NCI-H2081 treated with DMSO at 0.1 percent for 48 hours (cell line): Measurements from ENCODE around the gene PCNT.
"Not testable (repeated sequence)": the region's sequence is repeated elsewhere in the genome, so short reads cannot be mapped to it uniquely, and the experiment has no call there.

ENCODE experiments used
- DNase-seq: peaks from one replicate; lab custom pipeline; 2025; lab: John Stamatoyannopoulos, UW

Gene PCNT

DNA sequence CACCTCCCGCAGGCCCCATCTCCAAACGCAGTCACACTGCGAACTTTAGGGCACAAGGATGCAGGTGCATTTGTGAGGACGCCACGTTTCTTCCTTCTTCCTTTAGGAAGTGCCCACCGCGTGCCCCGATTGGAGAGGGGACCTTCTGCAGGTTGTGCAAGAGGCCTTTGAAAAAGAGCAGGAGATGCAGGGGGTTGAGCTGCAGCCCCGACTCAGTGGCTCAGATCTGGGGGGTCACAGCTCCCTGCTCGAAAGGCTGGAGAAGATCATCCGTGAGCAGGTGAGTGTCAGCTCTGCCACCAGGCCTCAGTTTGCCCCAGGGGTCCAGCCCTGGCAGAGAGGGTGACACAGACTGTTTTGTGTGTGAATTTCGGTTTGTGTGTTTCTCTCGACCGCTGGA lies 103.6 kb downstream of the PCNT start:
- DNase-seq: no peak

DNA sequence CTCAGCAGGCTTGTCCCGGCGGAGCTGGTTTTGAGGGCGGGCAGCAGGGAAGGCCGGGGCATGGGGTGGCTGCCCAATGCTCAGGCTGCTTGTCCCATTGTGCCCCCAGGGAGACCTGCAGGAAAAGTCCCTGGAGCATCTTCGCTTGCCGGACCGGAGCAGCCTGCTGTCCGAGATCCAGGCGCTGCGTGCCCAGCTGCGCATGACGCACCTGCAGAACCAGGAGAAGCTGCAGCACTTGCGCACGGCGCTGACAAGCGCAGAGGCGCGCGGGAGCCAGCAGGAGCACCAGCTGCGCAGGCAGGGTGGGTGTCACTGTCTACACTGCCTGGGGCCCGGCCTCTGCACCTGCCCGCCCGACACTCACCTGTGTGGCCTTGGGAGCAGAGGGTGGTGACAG lies 104.3 kb downstream of the PCNT start:
- no peak for DNase-seq

DNA sequence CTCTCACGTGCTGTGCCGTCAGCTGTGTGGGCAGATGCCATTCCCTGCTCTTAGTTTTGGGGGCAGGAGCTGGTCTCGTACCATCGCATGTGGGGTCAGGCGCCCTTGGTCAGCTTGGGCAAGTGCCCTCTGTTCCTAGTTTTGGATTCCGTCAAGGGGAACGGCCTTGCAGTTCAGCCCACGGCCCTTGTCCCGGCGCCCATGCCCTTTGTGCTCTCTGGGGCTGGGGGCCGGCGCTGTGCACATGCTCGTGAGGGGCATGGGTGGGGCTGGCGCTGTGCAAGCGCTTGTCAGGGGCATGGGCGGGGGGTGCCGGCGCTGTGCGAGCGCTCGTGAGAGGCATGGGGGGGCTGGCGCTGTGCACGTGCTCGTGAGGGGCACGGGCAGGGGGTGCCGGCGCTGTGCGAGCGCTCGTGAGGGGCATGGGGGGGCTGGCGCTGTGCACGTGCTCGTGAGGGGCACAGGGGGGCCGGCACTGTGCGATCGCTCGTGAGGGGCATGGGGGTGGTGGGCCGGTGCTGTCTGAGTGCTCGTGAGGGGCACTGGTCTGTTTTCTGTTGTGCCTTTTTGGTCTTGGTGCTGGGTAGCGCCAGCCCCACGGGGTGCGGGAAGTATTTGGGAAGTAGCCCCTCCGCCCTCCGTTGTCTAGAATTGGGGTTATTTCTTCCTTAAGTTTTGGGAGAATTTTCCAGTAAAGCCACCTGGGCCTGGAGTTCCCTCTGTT lies 105.2 kb downstream of the PCNT start:
- no peak for DNase-seq

DNA sequence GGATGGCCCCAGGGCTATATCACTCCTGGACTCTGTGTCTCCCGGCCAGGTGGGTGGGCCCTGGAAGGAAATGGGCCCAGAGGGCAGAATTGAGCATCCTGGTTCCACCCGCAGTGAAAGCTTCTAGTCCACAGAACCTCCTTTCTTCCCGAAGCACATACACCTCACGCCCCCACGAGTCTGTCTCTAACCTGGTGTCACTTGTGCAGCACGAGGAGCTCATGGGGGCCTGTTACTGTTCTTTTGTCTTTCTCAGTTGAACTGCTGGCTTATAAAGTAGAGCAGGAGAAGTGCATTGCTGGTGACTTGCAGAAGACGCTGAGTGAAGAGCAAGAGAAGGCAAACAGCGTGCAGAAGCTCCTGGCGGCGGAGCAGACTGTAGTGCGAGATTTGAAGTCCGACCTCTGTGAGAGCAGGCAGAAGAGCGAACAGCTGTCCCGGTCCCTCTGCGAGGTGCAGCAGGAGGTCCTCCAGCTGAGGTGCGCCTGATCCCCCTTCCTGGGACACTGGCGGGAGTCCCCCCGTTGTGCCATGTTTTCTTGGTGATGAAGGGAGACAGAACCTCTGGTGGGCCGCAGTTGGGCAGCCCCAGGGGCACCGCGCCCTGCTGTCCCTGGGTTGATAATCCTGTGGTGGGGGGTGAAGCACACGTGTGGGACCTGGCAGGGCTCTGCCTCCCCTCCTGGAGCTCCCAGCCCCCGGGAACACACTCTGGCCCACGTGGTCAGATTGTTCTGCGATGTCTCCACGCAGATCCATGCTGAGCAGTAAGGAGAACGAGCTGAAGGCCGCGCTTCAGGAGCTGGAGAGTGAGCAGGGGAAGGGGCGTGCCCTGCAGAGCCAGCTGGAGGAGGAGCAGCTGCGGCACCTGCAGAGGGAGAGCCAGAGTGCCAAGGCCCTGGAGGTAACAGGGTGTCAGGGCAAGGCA lies 106.1 kb downstream of the PCNT start:
- DNase-seq: no peak

DNA sequence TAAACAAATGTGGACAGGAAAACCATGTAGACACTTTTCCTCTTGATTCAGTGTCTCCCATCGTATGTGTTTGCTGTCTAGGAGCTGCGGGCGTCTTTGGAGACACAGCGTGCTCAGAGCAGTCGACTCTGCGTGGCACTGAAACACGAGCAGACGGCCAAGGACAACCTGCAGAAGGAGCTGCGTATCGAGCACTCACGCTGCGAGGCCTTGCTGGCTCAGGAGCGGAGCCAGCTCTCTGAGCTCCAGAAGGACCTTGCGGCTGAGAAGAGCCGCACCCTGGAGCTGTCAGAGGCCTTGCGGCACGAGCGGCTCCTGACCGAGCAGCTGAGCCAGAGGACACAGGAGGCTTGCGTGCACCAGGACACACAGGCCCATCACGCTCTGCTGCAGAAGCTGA lies 107.5 kb downstream of the PCNT start:
- no peak for DNase-seq

DNA sequence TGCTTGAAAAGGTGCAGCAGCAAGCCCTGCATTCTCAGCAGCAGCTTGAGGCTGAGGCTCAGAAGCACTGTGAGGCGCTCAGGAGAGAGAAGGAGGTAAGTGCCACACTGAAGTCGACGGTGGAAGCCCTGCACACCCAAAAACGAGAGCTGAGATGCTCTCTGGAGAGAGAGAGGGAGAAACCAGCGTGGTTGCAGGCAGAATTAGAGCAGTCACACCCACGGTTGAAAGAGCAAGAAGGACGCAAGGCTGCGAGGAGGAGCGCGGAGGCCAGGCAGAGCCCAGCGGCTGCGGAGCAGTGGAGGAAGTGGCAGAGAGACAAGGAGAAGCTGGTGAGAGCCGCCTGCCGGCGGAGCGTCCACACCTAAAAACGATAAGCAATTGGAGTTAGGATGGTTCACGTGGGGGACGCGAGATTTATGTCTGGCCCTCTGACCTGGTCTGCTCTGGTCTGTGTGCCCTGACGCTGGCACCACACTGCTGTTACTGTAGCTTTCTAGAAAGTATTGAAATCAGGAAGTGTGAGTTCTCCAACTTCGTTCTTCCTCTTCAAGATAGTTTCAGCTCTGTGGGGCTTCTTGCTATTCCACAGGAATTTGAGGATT lies 108.0 kb downstream of the PCNT start:
- no peak for DNase-seq

DNA sequence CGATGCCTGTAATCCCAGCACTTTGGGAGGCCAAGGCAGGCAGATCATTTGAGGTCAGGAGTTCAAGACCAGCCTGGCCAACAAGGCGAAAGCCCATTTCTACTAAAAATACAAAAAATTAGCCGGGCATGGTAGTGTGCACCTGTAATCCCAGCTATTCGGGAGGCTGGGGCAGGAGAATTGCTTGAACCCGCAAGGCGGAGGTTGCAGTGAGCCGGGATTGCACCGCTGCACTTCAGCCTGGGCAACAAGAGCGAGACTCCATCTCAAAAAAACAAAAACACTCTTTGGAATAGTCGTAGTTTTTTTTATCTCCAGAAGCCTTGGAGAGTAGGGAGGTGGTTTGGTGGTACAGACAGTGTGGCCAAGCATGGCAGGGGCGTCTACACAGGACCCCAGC lies 109.2 kb downstream of the PCNT start:
- DNase-seq: not testable (repeated sequence)

DNA sequence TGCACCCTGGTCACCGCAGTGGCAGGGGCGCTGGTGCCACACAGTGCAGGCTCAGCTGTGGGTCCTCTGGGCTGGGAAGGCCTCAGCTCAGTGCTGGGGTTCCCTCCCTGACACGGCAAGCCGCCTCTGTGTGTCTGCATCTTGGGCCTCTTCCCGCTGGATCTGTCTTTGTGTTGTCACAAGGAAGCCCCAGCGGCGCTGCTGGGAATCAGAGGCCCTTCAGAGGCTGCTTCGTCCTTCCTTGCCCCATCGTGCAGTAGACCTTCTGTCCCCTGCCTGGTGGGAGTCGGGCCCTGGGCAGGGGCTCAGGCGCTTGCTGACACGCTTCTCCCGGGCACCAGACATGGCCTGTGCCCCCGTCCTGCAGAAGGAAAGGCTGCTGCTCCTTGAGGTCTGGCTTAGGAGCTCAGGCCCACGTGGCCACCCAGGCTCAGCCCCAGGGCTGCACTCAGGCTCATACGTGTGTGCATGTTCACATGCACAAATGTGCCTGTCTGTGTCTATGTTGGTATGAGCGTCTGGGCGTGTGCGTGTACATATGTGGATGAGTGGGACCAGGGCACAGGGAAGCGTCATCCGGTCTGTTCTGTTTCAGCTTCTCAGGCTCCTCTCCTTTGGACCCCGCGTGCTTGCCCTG lies 110.5 kb downstream of the PCNT start:
- DNase-seq: no peak

DNA sequence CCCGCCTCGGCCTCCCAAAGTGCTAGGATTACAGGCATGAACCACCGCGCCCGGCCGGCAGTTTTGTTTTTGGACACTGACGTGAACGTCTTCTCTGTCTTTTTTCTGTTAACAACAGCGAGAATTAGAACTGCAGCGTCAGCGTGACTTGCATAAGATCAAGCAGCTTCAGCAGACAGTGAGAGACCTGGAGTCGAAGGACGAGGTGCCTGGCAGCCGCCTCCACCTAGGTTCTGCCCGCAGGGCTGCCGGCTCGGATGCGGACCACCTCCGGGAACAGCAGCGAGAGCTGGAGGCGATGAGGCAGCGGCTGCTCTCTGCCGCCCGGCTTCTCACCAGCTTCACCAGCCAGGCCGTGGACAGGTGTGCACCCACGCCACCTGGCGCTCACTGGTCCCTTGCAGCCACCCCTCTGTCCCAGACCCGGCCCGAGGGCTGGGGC lies 111.9 kb downstream of the PCNT start:
- DNase-seq: no peak

DNA sequence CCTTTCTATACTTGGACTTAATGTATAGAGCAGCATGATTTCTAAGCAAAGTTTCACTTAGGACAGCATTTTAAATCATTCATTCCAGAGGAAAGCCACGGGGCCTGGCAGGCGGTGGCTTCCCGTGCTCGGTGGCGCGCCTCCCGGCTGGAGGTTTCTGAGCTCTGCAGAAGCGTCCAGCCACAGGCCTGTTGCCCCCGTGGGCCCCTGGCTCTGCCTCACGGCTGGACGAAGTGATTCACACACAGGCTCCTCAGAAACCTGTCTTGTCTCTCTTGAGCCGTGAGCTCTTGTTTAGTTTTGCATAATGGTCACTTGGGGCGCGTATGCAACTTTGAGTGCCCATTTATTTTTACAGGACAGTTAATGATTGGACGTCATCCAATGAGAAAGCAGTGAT lies 112.7 kb downstream of the PCNT start:
- no peak for DNase-seq

DNA sequence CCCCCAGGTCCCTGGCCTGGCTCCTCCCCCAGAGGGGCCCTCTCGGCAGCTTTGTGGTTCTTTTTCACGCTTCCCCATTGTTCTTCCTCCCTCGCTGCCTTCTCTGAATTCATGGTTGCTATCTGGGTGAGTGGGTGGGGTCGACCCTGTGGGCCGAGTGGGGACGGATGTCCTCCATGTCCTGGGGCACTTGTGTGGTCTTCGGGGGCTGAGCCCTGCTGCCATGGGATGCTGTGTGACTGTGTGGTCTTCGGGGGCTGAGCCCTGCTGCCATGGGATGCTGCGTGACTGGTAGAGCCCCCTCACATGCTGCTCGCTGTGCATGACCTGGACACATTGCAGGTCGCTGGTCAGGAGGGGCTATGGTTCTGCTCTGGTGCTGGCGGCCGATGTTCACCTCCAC lies 113.1 kb downstream of the PCNT start:
- no peak for DNase-seq

DNA sequence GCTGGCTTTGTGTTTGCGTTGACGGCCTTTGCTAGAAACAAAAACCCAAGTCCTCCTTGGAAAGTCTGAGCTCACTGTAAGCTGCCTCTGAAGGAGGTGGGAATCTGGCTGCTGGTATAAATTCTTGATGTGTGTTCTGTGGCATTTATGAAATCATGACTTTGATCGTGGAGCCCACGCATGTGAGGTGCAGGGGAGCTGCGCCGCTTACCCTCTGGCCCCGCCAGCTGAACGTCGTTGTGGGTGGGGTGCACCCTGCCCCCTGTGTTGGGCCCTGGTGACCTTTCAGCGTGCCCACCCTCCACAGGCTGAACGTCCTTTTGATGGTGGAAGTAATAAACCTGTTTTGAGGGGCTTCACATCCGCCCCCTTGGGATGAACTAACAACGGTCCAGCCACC lies 113.6 kb downstream of the PCNT start:
- DNase-seq: no peak

DNA sequence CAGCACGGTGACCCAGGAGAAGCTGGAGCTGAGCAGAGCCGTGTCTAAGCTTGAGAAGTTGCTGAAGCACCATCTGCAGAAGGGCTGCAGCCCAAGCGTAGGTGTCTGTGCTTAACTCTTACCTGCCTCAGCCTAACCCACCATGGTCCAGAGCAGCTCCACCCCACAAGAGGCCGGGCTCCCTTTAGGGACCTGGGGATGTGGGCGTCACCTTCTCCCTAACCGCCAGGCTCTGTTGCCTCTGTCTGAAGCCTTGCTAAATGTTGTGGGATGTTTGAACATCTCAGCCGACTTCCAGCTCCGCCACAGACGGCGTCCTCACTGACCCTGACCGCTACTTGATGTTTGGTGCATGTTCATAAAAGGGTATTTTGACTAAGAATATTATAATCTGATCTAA lies 114.3 kb downstream of the PCNT start:
- no peak for DNase-seq

DNA sequence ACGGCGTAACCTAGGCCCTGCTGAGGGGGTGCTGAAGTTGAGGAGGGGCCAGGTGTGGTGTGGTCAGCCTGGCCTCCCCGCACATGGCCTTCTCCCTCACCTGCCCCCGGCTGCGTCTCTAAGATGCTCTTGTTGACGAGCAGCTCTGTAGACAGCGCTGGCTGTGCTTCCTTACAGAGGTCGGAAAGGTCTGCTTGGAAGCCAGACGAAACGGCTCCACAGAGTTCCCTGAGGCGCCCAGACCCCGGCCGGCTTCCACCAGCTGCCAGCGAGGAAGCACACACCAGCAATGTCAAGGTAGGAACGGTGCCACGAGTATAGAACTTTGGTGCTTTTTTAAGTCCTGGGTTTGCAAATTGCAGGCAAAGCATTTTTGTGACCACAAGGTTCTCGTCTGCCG lies 116.0 kb downstream of the PCNT start:
- no peak for DNase-seq

DNA sequence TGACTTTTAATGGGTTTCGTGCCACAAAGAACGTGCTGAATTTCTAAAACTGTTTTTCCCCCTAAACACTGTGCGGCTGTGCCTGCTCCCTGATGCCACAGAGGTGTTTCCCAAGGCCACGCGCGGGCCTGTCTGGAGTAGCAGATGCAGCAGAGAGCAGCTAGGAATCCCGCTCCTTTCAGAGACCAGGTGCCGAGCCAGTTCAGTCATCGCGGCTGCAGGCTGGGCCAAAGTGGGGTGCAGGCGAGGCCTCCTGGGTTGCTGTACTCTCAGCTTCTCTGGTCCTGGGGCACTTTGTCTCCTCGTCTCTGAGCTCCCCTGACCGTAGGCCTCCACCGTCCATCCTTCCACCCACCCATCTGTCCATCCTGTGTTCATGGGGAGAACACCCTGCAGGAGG lies 117.4 kb downstream of the PCNT start:
- DNase-seq: no peak

DNA sequence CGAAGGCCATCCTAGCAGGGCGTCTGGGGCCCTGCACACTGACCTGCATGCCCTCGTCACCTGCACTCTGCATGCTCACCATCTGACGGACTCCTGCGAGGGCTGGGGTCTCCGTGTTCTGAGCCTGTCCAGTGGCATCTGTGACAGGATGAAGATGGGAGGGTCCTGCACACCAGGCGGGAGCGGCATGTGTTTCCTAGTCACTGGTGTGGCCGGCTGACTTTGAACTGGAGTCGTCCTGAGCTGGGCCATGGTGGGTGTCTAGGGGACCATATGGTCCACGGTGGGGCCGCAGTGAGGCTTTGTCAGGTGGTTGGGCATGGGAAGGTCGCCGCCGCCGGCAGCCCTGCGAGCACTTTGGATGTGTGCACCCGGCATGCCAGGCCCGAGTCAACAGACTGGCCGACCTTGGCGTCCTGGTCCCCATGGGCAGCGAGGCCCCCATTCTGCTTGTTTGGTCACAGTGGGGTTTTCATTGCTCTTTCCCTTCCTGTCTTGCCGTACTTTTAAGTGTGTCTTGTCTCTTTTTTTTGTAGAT lies 118.1 kb downstream of the PCNT start:
- DNase-seq: no peak

DNA sequence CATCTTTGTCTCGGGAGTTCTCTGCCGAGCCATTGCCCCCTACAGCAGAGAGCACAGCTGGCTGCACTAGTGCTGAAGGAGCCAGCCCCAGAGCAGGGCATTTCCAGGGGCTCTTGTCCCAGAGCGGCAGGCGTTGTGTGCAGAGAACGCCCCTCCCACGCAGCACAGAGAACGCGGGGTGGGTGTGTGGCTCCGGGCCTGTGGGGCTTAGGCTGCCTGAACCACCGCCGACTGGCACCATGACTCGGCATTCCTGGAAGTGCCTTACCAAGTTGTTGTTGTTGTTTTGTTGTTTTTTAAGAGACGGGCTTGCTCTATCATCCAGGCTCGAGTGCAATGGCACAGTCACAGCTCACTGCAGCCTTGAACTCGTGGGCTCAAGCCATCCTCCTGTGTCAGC lies 119.0 kb downstream of the PCNT start:
- DNase-seq: no peak

DNA sequence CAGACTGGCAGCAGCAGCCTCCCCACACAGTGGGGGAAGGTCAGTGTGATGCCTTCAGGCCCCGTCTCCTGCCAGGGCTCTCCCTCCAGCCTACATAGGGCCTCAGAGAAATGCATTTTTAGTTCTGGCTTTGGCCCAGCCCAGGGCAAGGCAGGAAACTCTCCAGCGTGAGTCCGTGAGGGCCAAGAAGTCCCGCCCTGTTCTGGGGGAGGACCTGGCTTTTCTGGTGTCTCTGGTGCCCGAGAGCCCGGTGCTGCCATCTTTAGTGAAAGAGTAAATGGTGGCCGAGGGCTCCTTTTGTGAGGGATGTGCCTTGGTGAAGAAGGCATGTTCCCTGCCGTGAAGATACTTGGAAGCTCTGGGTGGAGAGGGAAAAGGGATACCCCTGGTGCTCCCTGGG lies 120.0 kb downstream of the PCNT start:
- DNase-seq: no peak

DNA sequence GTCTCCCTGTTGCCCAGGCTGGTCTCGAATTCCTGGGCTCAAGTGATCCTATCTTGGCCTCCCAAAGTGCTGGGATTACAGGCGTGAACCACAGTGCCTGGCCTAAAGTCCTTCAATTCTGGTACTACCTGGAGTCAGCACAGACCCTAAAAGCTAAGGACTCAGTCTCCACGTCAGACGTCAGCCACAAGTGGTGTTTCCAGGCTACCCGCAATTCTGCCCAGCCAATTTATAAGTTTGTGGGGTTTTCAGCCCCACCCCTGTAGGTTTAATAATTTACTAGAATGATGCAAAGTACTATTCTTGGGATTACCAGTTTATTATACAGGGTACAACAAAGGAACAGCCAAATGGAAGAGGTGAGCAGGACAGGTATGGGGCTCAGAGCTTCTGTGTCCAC lies 124.2 kb downstream of the PCNT start:
- DNase-seq: no peak

DNA sequence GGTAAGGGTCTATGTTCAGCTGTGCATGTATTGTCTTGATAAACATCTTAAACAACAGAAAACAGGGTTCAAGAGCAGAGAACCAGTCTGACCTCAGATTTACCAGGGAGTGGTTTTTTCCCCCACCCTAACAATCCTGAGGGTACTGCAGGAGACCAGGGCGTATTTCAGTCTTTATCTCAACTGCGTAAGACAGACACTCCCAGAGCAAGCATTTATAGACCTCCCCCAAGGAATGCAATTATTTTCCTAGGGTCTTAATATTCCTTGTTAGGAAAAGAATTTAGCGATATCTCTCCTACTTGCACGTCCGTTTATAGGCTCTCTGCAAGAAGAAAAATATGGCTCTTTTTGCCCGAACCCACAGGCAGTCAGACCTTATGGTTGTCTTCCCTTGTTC lies 124.9 kb downstream of the PCNT start:
- DNase-seq: not testable (repeated sequence)

DNA sequence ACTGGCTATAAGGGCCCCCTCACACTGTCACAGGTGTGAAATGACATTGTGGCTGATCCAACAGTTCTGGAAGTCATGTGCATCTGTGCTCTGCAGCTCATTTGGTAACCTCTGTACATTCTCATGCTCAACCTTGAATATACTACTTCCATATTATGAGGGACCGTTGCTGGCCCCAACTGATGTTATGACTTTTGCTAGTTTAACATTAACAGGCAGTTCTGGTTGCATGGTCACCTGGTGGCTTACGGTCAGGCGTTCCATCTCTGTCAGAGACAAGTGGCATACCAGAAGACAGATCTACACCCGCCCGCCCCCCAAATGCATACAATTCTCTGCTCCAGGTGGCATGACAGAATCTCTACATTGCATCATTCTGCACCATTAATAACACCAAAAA lies 128.8 kb downstream of the PCNT start:
- DNase-seq: no peak

DNA sequence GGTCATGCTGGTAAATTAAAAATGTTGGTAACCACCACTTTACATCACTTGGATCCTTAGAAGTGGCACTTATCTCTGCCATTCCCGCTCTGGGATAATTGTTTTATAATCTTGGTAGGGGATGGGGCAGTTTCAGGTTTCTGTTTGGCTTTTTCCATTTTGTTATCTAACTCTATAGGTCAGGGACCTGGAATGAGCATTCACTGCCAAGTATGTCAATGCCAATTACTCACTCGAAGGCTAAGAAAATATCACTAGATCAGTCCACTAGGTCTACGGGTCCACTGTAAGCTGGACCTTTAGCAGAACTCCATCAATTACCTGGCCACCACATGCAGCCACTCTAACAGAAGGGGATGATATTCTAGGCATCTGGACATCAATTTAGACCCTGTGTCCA lies 130.2 kb downstream of the PCNT start:
- no peak for DNase-seq
